HG03432 (cell line): ENCODE measurements around the gene LRRC28.

Experiments
- ATAC-seq: cut with Tn5 transposase; IDR thresholded peaks from one replicate; pipeline ENCODE4 v1.9.1; 2021; ENCODE audit warnings: mild to moderate bottlenecking, moderate library complexity; ENCODE audit not compliant: unreplicated experiment

The LRRC28 gene

DNA sequence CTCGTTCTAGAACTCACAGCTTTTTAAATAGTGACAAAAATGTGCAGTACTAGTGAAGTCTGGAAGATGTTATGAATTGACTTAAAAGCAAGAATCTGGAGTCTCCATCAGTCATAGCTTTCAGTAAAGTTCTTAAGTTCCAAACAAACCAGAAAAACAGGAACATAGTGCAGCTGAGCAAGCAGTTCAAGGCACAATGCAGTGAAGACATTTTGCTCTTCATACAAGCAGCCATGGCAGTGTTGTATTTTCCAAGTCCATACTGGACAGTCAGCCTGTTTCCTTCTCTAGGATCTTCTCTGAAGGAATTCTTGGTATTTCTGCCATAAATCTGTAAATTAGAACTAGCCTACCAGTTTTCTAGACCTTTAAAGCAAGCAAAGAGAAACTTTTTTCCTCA lies 90.5 kb downstream of the LRRC28 start:
- no peak for ATAC-seq

DNA sequence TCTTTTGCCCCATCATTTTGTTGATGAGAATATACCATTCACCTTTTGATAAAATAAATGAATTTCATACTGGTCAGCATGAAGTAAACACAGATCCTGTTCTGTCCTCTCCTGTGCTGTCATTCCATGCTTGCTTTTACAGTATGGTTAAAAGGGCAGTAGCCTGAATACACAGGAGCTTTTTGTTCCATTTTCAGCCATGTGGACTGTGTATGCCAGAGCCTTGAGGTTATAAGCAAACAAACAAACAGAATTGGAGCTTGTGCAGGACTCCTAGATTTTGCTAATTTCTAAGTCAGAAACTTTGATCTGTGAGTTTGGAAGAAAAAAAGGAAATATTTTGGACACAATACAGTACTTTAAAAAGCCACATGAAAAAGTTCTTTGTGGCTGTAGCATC lies 91.9 kb downstream of the LRRC28 start:
- ATAC-seq = no peak

DNA sequence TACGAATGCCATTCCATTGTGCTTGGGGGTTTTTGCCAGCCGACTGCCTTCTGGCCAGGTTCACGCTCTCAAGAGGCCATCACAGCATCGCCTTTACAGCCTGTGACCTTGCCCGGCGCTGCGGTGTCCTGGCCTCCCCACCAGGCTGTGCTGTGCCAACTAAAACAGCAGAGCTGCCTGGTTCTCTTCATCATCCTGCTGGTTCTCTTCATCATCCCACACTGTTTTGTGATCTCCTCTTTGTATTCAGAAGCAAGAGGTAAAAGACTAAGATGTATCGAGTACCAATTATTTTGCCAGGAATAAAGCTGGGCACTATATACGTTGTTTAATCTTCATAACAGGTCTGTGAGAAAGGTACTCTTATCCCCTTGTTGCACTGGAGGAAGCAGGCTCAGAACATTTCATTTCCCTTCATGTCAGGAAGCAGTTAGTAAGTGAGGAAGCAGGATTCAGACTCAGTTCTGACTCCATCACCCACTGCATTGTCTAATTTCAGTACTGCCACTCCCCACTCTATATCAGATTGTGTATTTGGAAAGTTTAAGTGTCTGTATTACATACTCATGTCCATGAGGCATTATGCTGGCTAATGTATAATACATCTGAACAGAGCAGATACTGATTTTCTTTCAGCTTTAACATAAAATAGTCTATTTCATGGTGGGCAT lies 92.7 kb downstream of the LRRC28 start:
- peak; percentile 53 for ATAC-seq

DNA sequence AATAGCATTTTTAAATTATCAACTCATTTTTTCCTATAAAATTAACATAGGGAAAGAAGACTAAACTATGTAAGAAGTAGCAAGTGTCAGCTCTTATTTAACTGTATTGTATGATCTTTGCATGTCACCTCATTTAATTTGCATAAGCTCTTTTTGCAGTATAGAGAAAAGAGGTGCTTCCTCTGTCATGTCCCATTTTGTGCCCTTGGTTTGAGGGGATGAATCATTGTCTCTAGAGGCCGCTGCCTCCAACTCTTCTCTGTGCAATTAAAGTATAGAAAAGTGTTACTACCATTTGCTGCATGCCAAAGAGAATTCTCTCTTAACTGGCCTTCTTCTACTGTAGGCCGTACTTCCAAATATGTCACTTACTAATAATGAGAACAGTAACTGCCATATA lies 93.4 kb downstream of the LRRC28 start:
- peak; percentile 58 for ATAC-seq

DNA sequence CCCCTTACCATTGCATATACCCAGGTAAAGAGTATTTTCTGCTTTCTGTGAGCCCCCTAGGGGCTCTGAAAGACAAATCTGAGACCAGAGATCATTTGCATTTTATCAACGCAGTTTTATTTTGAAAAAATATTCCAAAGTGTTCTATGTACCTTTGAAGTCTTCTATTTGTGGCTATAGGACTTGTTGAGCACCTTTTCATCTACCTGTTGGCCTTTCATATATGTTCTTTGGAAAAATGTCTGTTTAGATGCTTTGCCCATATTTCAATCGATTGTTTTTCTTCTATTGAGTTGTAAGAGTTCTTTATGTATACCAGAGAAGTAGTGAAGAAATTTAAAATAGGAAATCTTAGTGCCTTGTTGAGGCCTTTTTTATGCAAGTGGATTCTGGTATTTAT lies 94.0 kb downstream of the LRRC28 start:
- ATAC-seq = no peak

DNA sequence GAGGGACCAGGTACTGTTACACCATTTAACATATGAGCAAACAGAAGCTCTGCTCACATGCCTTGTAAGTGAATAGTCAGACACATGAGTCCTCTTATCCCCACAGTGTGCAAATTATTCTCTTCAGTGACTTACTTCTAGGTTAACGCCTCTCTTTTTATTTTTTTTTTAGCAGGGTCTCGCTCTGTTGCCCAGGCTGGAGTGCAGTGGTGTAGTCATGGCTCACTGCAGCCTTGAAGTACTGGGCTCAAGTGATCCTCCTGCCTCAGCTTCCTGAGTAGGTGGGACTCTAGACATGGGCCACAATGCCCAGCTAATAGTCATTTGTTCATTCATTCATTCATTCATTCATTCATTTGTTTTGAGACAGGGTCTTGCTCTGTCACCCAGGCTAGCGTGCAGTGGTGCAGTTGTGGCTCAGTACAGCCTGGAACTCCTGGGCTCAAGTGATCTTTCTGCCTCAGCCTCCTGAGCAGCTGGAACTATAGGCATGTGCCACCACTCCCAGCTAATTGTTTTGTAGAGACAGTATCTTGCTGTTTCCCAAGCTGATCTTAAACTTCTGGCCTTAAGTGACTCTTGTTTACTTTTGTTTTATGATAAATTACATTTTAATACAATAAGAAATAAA lies 94.7 kb downstream of the LRRC28 start:
- peak; percentile 57 for ATAC-seq

DNA sequence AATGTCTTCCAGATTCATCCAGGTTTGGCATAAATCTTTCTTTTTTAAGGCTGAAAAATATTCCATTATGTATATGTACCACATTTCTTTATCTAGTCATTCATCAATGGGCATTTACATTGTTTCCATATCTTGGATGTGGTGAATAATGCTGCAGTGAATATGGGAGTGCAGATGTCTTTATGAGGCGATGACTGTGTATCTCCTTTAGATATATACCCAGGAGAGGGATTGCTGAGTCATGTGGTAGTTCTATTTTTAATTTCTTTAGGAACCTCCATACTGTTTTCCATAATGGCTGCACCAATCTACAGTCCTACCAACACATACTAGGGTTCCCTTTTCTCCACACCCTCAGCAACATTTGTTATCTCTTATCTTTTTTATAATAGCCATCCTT lies 96.3 kb downstream of the LRRC28 start:
- ATAC-seq = no peak

DNA sequence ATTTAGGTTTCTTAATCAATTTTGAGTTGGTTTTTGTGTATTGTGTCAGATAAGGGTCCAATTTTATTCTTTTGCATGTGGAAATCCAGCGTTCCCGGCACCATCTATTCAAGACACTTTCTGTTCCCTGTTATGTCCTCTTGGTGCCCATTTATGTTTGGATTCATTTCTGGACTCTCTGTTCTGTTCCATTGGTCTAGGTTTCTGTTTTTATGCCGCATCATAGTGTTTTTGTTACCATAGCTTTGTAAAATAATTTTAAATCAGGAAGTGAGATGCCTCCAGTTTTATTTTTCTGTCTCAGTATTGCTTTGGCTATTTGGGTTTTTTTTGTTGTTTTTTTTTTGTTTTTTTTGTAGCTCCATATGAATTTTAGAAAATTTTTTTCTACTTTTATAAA lies 97.1 kb downstream of the LRRC28 start:
- ATAC-seq = no peak

DNA sequence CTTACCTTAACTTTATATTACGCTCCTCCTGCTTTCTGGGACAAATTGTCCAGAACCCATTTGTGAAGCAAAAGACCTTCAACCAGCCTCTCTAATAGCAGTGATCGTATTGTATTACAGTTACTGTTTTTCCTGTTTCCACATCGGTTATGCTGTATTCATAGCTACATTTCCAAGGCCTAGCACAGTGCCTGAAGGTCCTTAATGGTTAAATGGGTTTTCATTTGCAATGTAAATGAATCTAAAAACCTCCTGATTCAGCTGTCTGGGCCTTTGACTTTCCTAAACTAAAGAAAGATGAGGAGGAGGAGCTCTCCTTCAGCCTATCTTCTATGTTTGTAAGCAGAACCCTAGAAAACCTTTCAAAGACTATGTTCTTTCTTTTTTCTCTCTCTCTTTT lies 99.1 kb downstream of the LRRC28 start:
- ATAC-seq = no peak

DNA sequence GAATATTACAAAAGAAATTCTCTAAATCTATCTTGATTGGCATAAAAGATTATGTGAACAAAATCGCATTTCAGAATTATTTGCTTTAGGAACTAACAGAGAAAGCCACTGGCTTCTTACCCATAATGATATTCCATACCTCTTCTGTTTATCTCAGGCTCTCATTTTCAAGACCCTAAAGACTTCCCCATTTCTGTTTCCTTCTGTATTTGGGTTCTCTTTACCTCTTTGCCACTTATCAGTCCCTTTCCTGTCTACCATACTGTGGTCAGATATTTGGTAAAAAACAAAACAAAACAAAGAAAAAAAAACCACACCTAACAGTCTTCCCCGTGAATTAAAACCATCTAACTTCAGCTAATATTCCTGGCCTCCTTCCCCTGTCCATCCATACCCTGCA lies 108.5 kb downstream of the LRRC28 start:
- no peak for ATAC-seq

DNA sequence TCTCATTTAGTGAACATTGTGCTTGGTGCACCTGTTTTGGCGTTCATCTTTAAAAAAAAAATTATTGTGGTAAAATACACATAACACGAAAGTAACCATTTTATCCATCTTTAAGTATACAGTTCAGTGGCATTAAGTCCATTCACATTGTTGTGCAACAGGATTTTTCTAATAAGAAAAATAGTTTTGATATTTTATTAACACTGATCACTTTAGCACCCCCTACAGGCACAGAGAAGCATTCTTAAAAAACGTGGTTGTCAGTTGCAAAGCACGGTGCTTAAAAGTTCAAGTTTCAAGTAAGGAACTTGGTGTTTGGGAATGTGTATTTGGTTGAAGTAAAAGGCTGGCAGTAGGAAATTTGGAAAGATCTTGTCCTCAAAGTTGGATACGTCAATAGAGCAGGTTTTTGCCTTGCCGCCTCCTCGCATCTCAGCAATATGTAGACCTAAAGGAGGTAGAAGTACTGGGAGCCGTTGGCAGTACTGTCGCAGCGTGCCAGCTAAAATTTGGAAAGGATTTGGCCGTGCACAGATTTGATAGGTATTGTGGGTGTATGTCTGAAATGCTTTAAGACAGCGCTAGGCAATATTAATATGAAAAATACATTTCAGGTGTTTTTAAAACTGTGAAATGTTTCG lies 110.4 kb downstream of the LRRC28 start:
- no peak for ATAC-seq

DNA sequence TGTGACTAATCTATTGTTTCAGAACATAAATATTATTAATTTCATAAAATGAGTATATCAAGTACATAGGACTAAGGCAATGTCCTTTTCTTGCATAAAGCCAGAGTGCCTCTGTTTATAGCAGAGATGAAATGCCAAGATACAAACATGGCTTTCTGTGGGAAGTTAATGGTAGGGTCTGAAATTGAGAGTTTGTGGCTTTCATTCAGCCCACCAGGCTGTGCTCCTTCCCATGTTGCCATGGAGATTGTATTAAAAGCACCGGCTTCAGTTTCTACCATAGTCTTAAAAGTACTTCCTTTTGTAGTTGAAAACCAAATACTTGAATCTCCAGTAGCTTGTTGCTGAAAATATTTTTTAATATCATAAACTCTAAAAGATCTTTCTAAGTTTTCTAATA lies 114.0 kb downstream of the LRRC28 start:
- peak; percentile 95 for ATAC-seq

DNA sequence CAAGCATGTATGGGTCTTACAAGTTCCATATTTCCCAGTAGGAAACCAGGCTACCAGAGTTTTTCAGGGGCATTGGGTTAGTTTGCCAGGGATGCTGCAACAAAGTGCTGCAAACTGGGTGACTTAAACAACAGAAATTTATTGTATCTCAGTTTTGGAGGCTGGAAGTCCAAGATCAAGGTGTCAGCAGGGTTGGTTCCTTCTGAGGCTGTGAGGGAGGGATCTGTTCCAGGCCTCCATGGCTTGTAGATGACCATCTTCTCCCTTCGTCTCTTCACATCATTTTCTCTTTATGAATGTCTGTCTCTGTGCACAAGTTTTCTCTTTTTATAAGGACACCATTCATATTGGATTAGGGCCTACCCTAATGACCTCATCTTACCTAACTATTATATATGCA lies 114.7 kb downstream of the LRRC28 start:
- no peak for ATAC-seq

DNA sequence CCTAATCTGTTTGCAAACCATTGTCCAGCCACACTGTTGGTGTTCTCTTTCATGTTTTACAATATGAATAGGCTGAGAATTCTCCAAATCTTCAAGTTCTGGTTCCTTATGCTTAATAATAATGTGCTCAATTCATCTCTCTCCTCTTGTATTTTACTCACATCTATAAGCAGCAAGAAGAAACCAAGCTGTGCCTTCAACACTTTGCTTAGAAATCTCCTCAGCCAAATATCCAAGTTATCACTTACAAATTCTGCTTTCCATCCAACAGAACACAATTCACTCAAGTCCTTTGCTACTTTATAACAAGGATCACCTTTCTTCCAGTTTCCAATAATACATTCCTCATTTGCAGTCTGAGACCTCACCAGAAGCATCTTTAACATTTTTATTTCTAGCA lies 117.5 kb downstream of the LRRC28 start:
- ATAC-seq = no peak

DNA sequence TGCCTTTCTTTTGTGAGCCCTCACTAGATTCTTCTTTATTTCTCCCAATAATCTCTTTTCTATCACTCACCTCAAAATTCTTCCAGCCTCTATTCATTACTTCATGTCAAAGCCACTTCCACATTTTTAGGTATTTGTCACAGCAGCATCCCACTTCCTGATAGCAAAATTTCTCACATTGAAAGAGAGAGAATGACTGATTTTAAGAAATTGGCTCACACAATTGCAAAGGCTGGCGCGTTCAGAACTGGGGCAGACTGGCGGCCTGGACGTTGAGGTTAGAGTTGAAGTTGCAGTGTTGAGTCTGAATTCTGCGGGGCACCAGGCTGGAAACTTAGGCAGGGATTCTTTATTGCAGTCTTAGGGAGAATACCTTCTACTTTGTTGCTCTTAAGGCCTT lies 117.9 kb downstream of the LRRC28 start:
- ATAC-seq = no peak

DNA sequence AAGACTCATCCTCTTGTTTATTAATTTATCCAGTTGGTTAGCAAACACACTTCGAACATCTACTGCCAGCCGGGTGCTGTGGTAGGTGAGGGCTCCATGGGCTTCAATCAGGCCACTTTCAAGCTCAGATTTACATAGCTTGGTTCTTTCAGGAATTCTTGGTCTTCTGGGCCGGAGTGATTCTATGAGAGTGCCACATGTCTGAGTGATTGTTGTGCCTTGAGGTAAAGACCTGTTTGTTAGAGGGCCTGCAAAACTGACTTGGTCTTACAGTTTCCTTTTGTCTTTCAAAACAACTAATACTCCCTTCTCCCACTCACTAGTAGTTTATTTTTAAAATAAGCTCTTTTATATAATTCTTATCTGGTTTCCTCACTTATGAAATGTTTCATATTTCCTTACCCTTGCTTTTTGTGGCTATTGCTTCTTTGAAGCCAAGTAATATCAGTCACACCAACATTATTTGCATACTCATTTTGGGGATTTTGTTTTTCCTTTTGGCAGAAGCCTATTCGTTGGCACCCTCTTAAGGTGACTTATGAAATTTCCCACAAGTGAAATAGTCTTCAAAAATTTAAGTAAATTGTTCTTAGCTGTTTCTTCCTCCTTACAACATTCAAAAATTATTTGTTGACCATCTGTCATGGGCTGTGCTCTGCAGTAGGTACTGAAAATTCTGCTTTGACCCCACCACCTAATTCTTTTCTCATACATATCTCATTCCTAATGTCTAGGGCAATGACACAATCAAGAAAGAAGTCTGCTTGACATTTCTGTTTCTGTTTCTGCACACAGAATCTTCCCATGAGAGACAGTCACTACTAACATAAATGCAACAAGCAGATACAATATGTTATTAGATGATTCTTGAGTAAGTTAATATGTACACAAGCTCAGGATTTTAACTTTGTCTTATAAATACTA lies 120.2 kb downstream of the LRRC28 start:
- peak; percentile 94 for ATAC-seq

DNA sequence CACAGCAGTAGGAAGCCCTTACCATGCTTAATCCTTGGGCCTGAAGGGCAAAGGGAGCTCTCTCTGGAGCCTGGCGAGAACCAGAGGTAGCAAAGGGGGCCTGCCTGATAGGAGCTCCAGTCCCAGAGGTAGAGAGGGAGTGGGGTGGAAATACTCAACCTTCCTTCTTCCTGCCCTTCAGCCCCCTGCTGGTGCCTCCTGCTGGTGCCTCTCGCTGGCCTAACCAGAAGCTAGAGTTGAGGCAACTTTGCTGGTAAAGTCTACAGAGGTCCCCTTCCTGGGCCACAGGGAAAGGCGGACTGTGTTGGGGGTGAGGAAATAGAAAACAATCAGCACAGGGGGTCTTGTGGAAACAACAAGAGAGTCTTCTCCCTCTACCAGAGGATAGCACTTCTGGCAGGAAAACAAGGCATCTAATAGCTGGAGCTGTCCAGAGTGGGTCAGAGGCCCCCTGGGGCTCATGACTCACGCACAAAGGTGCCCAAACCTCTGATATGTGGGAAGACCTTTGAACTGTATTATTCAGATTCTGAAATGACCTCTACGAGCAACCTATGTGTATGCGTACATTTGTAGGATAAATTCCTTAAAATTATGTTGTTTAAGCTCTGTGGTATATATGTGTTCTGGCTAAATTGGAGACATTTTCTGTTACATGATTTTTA lies 133.9 kb downstream of the LRRC28 start:
- ATAC-seq = no peak

DNA sequence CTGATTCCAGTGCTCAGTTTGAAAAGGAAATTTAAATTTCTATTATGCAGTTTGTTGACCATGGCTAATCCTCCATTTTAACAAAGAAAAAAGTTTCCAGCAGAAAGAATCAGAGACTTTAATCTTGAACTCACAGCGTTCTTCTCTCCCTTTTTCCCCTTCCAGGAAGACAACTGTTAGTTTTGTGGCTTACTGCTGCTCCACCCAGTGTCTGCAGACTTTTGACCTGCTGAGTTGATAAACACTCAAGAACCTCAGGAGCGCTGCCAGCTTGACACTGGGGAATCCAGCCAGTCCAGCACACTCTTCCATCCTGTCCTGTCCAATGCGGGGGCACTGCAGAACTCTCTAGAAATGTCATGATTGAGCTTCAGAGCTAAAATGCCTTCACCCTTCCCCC lies 134.6 kb downstream of the LRRC28 start:
- no peak for ATAC-seq

DNA sequence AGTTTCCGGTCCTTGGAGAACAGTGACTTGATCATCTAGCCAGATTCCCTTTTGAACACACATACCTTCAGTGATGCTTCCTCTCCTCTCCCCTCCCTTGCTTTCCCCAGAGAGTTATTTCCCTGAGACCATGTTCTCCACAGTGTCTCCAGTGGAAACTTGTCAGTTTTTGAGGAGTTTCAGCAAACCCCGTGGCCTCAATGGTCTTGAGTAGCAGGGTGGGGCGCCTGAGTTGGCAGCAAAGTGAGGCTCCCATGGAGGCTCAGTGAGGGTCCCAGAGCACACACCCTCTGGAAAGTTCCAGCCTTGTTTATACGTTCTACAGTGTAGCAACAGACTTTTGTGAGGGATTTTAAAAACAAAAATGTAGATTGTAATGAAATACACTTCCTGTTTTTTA lies 135.1 kb downstream of the LRRC28 start:
- ATAC-seq = no peak

DNA sequence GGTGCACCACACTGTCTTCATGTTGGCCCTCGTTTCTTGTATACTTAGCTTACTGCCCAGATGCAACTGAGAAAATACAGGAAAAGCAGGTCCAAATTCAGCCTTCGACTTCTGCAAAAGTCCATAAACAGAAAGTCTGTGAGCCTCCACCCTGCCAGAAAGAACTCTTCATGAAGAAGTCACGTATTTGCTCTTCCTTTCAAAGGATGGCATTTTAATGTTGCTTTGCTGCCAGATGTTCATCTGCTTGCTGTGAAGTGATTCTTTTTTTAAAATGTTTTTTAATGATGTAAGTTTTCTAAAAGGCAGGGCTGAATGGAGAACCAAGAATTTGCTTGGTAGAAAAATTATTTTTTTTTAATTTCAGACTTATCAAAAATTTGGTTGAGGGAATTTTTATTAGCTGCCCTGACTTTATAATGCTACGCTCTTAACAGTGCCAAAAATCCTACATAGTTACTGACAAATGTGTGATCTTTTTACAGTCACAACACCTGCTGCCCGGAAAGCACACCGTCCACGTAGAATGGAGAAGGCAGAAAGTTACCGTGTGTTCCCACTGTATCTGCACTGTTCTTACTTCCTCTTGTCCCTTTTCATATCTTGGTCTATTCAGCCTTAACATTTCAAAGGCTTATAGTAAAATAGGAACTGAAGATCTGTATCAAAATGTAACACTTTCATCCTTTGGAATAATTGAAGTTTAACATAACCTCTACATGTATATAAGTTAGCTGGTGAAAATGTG lies 136.3 kb downstream of the LRRC28 start:
- ATAC-seq = no peak
